AG09309 (cell line): Measurements from ENCODE around the gene OR2G6.
"Not testable (repeated sequence)": the region's sequence is repeated elsewhere in the genome, so short reads cannot be mapped to it uniquely, and the experiment has no call there.

Source experiments
- DNase-seq: peaks from one replicate; pipeline ENCODE4 v3.0.0-alpha.2; 2010; ENCODE audit warnings: low read depth
- H3K4me3 ChIP-seq: 2 replicates; pipeline ENCODE4 v1.5.1; 2011; ENCODE audit warnings: mild to moderate bottlenecking, low read depth, low read length, moderate library complexity; ENCODE audit not compliant: control insufficient read depth
- CTCF ChIP-seq: IDR thresholded peaks from 2 replicates; pipeline ENCODE4 v1.5.1; 2011; ENCODE audit warnings: mild to moderate bottlenecking, low read depth, low read length, inconsistent platforms; ENCODE audit not compliant: insufficient read depth, control insufficient read depth; ENCODE audit errors: missing control alignments

The OR2G6 gene

DNA sequence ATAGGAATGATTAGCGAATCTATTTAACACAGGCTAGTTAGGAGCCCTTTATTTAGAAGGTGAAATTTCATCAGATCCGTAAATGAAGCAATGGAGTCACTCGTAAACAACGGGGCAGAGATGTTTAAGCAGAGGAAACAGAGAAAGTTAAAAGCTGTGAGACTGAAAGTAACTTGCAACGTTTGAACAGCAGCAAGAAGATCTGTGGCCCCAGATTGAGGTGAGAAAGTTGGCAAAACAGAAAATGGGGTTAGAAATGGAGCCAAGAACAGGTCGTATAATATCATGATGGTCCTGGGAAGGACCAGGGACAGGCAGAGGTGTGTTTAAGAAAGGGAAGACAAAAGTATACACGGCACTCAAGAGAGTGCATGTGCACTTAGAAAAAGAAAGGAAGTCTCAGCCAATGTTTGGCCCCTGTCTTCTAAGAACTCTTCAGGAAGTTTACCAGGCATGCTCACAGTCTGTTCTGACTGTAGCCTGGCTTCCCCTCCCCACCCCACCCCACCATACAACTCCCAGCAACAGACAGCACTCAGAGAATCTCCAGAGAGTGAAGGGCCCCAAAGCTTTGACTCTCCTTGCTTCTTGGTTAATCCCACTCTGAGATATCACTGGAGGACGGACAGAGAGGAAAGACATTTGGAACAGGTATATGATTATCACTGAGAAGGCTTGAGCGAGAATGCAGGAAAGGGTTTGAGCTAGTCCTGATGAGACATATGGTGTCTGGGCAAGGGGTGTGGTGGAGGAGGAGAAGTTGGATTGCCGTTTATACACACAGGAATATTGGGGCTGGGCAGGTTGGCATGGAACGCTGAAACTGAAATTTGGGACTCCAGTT is 57.9 kb downstream of the OR2G6 start:
- not testable (repeated sequence) for DNase-seq, H3K4me3 ChIP-seq

GRCh38 chr1:248569049-248569448 is 61.2 kb downstream of the OR2G6 start:
- not testable (repeated sequence) for H3K4me3 ChIP-seq, DNase-seq

DNA sequence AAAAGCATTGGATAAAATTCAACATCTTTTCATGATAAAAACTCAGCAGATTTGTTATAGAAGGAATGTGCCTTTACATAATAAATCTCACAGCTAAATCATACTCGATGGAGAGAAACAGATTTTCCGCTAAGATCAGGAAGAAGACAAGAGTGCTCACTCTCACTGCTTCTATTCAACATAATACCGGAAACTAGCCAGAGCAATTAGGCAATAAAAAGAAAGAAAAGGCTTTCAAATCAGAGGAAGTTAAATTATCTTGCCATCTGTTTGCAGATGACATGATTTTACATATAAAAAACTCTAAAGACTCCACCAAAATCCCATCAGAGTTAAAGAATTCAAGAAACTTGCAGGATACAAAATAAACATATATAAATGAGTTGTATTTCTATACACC is 62.9 kb downstream of the OR2G6 start:
- H3K4me3 ChIP-seq, DNase-seq: not testable (repeated sequence)

DNA sequence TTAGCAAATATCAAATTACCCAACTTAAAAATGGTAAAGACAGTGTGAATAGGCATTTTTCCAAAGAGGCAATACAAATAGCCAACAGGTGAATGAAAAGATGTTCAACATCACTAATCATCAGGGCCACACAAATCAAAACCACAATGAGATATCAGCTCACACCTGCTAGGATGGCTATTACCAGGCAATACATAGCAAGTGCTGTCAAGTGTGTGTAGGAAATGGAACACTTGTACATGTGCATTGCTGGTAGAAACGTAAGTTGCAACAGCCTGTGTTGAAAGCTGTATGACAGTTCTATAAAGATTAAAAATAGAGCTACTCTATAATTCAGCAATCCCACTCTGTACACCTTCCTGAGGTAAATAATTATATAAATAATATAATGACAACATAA is 64.2 kb downstream of the OR2G6 start:
- not testable (repeated sequence) for DNase-seq, H3K4me3 ChIP-seq

DNA sequence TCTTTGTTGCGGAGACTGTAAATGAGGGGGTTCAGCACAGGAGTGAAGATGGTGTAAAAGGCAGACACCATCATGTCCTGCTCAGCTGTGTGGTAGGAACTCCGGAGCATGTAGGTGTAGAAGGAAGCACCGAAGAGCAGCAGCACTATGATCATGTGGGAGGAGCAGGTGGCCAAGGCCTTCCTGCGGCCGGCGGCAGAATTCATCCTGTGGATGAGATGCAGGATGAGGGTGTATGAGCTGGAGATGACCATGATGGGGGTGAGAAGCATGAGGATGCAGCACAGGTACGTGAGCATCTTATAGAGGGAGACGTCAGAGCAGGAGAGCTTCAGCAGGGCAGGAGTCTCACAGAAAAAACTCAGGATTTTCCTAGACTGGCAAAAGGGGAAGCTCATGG is 66.0 kb downstream of the OR2G6 start:
- H3K4me3 ChIP-seq, DNase-seq: not testable (repeated sequence)

DNA sequence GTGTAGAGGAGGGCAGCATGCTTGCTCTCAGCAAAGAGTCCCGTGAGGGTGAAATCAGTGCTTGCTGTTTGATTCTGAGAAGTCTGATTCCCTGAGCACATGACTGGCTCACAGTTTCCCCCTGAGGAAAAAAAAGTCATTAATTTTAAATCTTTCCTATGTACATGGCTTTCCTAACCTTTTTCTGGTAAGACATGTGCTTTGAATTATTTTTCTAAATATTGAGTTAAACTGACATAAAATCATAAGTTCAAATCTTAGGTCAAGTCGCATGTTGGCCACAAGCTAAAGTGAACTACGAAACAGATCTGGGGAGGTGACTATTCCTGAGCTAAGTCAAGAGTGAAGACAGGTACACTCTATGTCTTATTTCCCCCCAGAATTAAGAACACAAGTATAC is 66.8 kb downstream of the OR2G6 start, which contains the start of gene OR2T34:
OR2T34 (minus strand) TSS at position 101 of the 400 bp plus-strand sequence; CDS start at position 101, 0 bp downstream.
- not testable (repeated sequence) for H3K4me3 ChIP-seq, DNase-seq

DNA sequence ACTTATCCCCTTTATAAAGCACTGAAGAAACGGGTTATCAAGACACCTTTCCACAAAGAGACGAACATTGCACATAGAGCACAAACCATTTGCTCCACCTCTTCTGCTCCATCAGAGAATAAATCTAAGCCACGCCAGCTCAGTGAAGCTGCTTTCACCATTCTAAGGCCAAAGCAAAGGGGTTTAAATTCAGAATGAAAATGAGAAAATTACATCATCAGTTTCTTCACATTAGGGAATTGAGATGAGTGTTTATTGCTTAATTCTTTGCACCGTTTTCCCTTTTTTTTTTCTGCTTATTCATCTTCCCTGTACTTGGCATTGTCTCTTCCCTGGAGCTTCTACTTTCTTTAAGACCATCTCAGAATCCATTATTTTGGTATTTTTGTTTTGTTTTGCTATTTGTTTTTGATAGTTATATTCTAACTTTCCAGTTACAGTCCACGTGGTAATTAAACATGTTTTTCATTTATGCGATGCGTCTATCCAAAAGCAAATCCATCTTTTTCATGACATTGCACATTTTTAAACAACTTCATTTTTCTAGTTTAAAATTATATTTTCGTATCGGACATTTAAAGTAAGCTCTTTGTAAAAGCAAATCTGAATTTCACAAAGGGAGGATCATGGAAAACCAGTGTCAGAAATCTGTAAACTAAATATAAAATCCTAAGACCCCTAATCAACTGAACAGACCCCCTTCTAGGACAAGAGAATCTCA is 68.5 kb downstream of the OR2G6 start:
- no peak for DNase-seq
- H3K4me3 ChIP-seq, result no peak overlapping the region
- no peak for TF ChIP-seq CTCF
